ENCODE measurements around the gene TAP1. TPM values are rescaled to one million over a fixed set of nuclear protein-coding genes. Genes with fewer than 3 reads are reported as not detected.
A peak's percentile ranks its signal among the peaks of the same experiment; 100 is the strongest.

Gene TAP1
- total RNA-seq, 1 experiment from 2014 or later: 75.1 TPM

- Mint-ChIP-seq H3K4me1 (ENCODE audit: low read depth, unreplicated experiment) (peaks cover 26% of the 10 kb centered on the region), H3K9me3 (ENCODE audit: low read depth, unreplicated experiment) (no peaks in the 10 kb centered on the region), H3K4me3 (ENCODE audit: low read depth, unreplicated experiment) (peak overlapping the region; percentile 96), H3K27me3 (ENCODE audit: unreplicated experiment) (no peaks in the 10 kb centered on the region), H3K27ac (ENCODE audit: unreplicated experiment) (peak overlapping the region; percentile 84), H3K36me3 (ENCODE audit: insufficient read depth, unreplicated experiment) (peaks cover 55% of the 10 kb centered on the region)
- intact Hi-C loops (cut with micrococcal nuclease; ENCODE audit: unreplicated experiment): no loop called here
- no peak for DNase-seq
- no TSS peak for BruUV-seq (replicated peaks)
- CTCF ChIA-PET: interaction anchor here (0.6 to 3.1 kb wide), 5 partner anchors 9 to 473 kb away, joined by 4 to 25 read pairs (median 9); partner anchors contain the start of genes PSMB9, TAP1 and ZBTB22
- no peak for TF ChIP-seq CTCF (IDR thresholded peaks at IDR 0.05; ENCODE audit: unreplicated experiment)
These were observed 8.6 kb downstream of the TAP1 start for GRCh38 chr6:32844839-32845383.

GRCh38 chr6:32843979-32844838 lies 9.3 kb downstream of the TAP1 start, which contains the start of gene PSMB8:
PSMB8 (minus strand) TSS chr6:32844047; CDS start chr6:32843996, 51 bp downstream.
- TSS peak; percentile 49 for BruUV-seq (replicated peaks)
- H3K4me1 Mint-ChIP-seq (ENCODE audit: low read depth, unreplicated experiment): peaks cover 26% of the 10 kb centered on the region
- no peaks in the 10 kb centered on the region for H3K9me3 Mint-ChIP-seq (ENCODE audit: low read depth, unreplicated experiment)
- DNase-seq: peak; percentile 99
- H3K36me3 Mint-ChIP-seq (ENCODE audit: insufficient read depth, unreplicated experiment): peaks cover 55% of the 10 kb centered on the region
- peak within 1 kb of the TSS; percentile 84 for H3K27ac Mint-ChIP-seq (ENCODE audit: unreplicated experiment)
- intact Hi-C loops (cut with micrococcal nuclease; ENCODE audit: unreplicated experiment): no loop called here
- peak within 1 kb of the TSS; percentile 96 for H3K4me3 Mint-ChIP-seq (ENCODE audit: low read depth, unreplicated experiment)
- CTCF ChIA-PET: interaction anchor here (0.6 to 3.1 kb wide), 5 partner anchors 10 to 474 kb away, joined by 4 to 25 read pairs (median 9); partner anchors contain the start of genes PSMB9, TAP1 and ZBTB22
- no peaks in the 10 kb centered on the region for H3K27me3 Mint-ChIP-seq (ENCODE audit: unreplicated experiment)
- TF ChIP-seq CTCF (IDR thresholded peaks at IDR 0.05; ENCODE audit: unreplicated experiment): no peak

GRCh38 chr6:32843331-32843978 lies 10.0 kb downstream of the TAP1 start:
- H3K36me3 Mint-ChIP-seq (ENCODE audit: insufficient read depth, unreplicated experiment): peaks cover 52% of the 10 kb centered on the region
- BruUV-seq (replicated peaks): no TSS peak
- intact Hi-C loops (cut with micrococcal nuclease; ENCODE audit: unreplicated experiment): no loop called here
- H3K9me3 Mint-ChIP-seq (ENCODE audit: low read depth, unreplicated experiment): no peaks in the 10 kb centered on the region
- H3K27me3 Mint-ChIP-seq (ENCODE audit: unreplicated experiment): no peaks in the 10 kb centered on the region
- H3K4me3 Mint-ChIP-seq (ENCODE audit: low read depth, unreplicated experiment): peak overlapping the region; percentile 96
- peak overlapping the region; percentile 84 for H3K27ac Mint-ChIP-seq (ENCODE audit: unreplicated experiment)
- peak; percentile 24 for DNase-seq
- CTCF ChIA-PET: interaction anchor here (1.6 to 3.1 kb wide), 4 partner anchors 10 to 25 kb away, joined by 5 to 25 read pairs (median 8); partner anchors contain the start of genes PSMB9 and TAP1
- no peak for TF ChIP-seq CTCF (IDR thresholded peaks at IDR 0.05; ENCODE audit: unreplicated experiment)
- peaks cover 26% of the 10 kb centered on the region for H3K4me1 Mint-ChIP-seq (ENCODE audit: low read depth, unreplicated experiment)

- BruUV-seq (replicated peaks): no TSS peak
- peaks cover 26% of the 10 kb centered on the region for H3K4me1 Mint-ChIP-seq (ENCODE audit: low read depth, unreplicated experiment)
- H3K4me3 Mint-ChIP-seq (ENCODE audit: low read depth, unreplicated experiment): peak overlapping the region; percentile 96
- TF ChIP-seq CTCF (IDR thresholded peaks at IDR 0.05; ENCODE audit: unreplicated experiment): no peak
- peaks cover 54% of the 10 kb centered on the region for H3K36me3 Mint-ChIP-seq (ENCODE audit: insufficient read depth, unreplicated experiment)
- CTCF ChIA-PET: interaction anchor here (1.6 kb wide), 1 partner anchor 11 kb away, joined by 5 read pairs; the partner anchor contains the start of genes PSMB9 and TAP1
- H3K27ac Mint-ChIP-seq (ENCODE audit: unreplicated experiment): peak overlapping the region; percentile 7
- intact Hi-C loops (cut with micrococcal nuclease; ENCODE audit: unreplicated experiment): no loop called here
- DNase-seq: no peak
- H3K9me3 Mint-ChIP-seq (ENCODE audit: low read depth, unreplicated experiment): no peaks in the 10 kb centered on the region
- no peaks in the 10 kb centered on the region for H3K27me3 Mint-ChIP-seq (ENCODE audit: unreplicated experiment)
These were observed 10.8 kb downstream of the TAP1 start for GRCh38 chr6:32842690-32843089.
